Activated B cell treated with CpG ODN at 0.5 μM for 24 hours (primary cell): ENCODE data around the gene FBXW8. TPM values are rescaled to one million over a fixed set of nuclear protein-coding genes. Genes with fewer than 3 reads are reported as not detected.

Experiments used
- ATAC-seq: fragments of 200-7000 bp; cut with Tn5 transposase; one replicate; pipeline ENCODE4 v1.10.0; 2021; ENCODE audit warnings: low read depth, mild to moderate bottlenecking, moderate library complexity
- CTCF ChIA-PET: fragments of 350-600 bp; sonication (Branson Sonifier 250); formaldehyde crosslinking; loops from one replicate; lab custom pipeline; 2021; ENCODE audit warnings: antibody characterized with exemption; lab: Charles Lee
- POLR2A ChIA-PET: fragments of 350-600 bp; sonication (Branson Sonifier 250); formaldehyde crosslinking; loops from one replicate; lab custom pipeline; 2021; ENCODE audit warnings: antibody characterized with exemption; lab: Charles Lee
- DNase-seq: peaks from one replicate; pipeline ENCODE4 v3.0.0; 2022
- H3K27ac Mint-ChIP-seq: one replicate; pipeline ENCODE4 v1.8.0; 2020; ENCODE audit warnings: mixed read lengths
- H3K27me3 Mint-ChIP-seq: one replicate; pipeline ENCODE4 v1.8.0; 2021; ENCODE audit warnings: mixed read lengths
- H3K36me3 Mint-ChIP-seq: one replicate; pipeline ENCODE4 v1.8.0; 2021; ENCODE audit warnings: low read depth, mixed read lengths
- H3K4me1 Mint-ChIP-seq: one replicate; pipeline ENCODE4 v1.8.0; 2021; ENCODE audit warnings: mixed read lengths
- H3K4me3 Mint-ChIP-seq: one replicate; pipeline ENCODE4 v1.8.0; 2020; ENCODE audit warnings: mild to moderate bottlenecking, mixed read lengths
- H3K9me3 Mint-ChIP-seq: one replicate; pipeline ENCODE4 v1.8.0; 2020; ENCODE audit warnings: mixed read lengths
- intact Hi-C: fragments of 100-400 bp; cut with micrococcal nuclease; formaldehyde crosslinking; loops from one replicate; pipeline ENCODE4 v1.15.1; 2024
- total RNA-seq: library from RNA; stranded (reverse); gene quantifications from 2 replicates; pipeline ENCODE4 v1.2.3, GENCODE V29; 2022
- TF ChIP-seq, protein P1 (sequence below): fragments of 200-600 bp; IDR thresholded peaks from one replicate; pipeline ENCODE4 v1.8.0; 2022; ENCODE audit warnings: antibody characterized with exemption, mild to moderate bottlenecking

FBXW8 gene
- total RNA-seq, 1 donor from 2014 or later = 17.6 TPM

DNA sequence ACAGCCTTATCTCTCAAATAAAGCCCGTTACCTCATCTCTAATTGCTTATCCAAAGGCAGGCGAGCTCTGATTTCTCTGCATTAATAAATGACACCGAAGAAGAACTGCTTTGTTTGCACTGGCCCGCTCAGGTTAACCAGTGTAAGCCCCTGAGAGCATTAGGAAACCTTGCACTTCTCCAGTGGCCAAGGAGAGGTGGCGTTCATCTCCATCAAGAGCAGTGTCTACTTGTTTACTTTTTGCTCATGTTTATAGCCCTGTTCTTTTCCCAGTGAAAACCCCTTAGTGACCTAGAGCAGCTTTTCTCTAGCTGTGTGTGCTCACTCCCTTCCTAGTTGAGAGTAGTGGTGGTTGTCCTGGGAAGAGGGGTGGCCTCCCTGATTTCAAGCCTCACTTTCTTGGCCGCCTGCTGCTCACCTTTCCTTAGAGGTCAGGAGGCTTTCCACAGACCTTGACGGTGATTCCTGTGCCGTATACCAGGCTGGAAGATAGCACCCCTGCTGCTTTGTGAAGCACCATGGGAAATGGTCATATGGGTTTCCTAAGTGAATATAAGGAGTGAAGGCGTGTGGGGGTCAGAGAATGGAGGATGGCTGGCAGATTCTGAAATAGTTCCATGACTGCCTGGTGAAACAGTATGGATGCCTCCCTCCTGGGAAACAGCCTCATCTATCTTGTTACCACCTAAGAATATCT is 16.6 kb downstream of the FBXW8 start:
- CTCF ChIA-PET = no interaction called here
- intact Hi-C loops = no loop called here
- peaks cover 34% of the 10 kb centered on the region for H3K4me1 Mint-ChIP-seq

DNA sequence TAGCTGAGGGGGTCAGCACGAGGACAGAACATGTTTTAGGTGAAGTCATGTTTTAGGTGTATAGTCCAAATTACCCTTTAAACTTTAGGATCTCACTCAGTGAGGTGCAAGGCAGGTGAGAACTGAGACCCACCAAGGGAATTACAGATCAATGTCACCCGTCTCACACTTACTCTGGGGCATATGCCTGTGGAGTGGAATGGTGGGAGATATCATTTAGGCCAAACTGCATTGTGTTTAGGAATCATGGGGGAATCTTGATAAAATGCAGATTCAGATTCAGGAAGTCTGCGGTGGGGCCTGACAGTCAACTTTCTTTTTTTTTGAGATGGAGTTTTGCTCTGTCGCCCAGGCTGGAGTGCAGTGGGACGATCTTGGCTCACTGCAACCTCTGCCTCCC is 17.8 kb downstream of the FBXW8 start:
- ATAC-seq (no peak), DNase-seq (no peak)
- H3K36me3 Mint-ChIP-seq = peaks cover 45% of the 10 kb centered on the region
- TF ChIP-seq, protein P1, sequence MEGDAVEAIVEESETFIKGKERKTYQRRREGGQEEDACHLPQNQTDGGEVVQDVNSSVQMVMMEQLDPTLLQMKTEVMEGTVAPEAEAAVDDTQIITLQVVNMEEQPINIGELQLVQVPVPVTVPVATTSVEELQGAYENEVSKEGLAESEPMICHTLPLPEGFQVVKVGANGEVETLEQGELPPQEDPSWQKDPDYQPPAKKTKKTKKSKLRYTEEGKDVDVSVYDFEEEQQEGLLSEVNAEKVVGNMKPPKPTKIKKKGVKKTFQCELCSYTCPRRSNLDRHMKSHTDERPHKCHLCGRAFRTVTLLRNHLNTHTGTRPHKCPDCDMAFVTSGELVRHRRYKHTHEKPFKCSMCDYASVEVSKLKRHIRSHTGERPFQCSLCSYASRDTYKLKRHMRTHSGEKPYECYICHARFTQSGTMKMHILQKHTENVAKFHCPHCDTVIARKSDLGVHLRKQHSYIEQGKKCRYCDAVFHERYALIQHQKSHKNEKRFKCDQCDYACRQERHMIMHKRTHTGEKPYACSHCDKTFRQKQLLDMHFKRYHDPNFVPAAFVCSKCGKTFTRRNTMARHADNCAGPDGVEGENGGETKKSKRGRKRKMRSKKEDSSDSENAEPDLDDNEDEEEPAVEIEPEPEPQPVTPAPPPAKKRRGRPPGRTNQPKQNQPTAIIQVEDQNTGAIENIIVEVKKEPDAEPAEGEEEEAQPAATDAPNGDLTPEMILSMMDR = no peak
- ChIA-PET CTCF (no interaction called here), POLR2A (no interaction called here)
- H3K27me3 Mint-ChIP-seq = no peaks in the 10 kb centered on the region
- peaks cover 30% of the 10 kb centered on the region for H3K4me1 Mint-ChIP-seq
- H3K27ac Mint-ChIP-seq = no peak overlapping the region
- intact Hi-C loops = no loop called here
- no peaks in the 10 kb centered on the region for H3K9me3 Mint-ChIP-seq
- H3K4me3 Mint-ChIP-seq = no peak overlapping the region

More for the DNA sequence above, 16.6 kb downstream of the FBXW8 start:
- DNase-seq (no peak), ATAC-seq (no peak)
- POLR2A ChIA-PET = no interaction called here
- Mint-ChIP-seq H3K27me3 (no peaks in the 10 kb centered on the region), H3K4me3 (no peak overlapping the region), H3K36me3 (peaks cover 45% of the 10 kb centered on the region), H3K9me3 (no peaks in the 10 kb centered on the region), H3K27ac (no peak overlapping the region)
- TF ChIP-seq, protein P1 = no peak

DNA sequence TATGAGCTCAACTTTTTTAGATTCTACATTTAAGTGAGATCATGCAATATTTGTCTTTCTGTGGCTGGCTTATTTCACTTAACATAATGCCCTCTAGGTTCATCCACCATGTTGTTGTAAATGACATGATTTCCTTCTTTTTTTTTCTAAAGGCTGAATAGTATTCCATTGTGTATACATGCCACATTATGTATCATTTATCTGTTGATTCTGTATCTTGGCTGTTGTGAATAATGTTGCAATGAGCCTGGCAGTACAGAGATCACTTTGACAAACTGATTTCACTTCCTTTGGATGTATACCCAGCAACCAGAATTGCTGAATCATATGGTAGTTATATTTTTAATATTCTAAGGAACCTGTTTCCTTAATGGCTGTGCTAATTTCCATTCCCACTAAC is 19.1 kb downstream of the FBXW8 start:
- no peak overlapping the region for H3K27ac Mint-ChIP-seq
- H3K4me3 Mint-ChIP-seq = no peak overlapping the region
- ATAC-seq = no peak
- H3K36me3 Mint-ChIP-seq = peaks cover 55% of the 10 kb centered on the region
- no peak for DNase-seq
- H3K27me3 Mint-ChIP-seq = no peaks in the 10 kb centered on the region
- TF ChIP-seq, protein P1 = no peak
- ChIA-PET CTCF (no interaction called here), POLR2A (no interaction called here)
- intact Hi-C loops = no loop called here
- no peaks in the 10 kb centered on the region for H3K9me3 Mint-ChIP-seq
- H3K4me1 Mint-ChIP-seq = peaks cover 20% of the 10 kb centered on the region

DNA sequence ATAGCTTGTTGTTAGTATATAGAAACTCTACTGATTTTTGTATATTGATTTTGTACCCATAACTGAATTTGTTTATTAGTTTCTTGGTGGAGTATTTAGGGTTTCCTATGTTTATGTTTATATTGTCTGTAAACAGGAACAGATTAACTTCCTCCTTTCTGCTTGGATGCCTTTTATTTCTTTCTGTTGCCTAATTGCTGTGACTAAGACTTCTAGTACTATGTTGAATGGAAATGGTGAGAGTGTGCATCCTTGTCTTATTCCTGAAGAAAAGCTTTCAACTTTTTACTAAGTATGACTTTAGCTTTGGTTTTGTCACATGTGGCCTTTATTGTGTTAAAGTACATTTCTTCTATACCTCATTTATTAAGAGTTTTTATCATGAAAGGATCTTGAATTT is 20.9 kb downstream of the FBXW8 start:
- POLR2A ChIA-PET = no interaction called here
- Mint-ChIP-seq H3K9me3 (no peaks in the 10 kb centered on the region), H3K4me3 (no peak overlapping the region), H3K4me1 (peaks cover 11% of the 10 kb centered on the region), H3K27me3 (no peaks in the 10 kb centered on the region), H3K36me3 (peaks cover 64% of the 10 kb centered on the region), H3K27ac (no peak overlapping the region)
- CTCF ChIA-PET = no interaction called here
- no peak for DNase-seq
- intact Hi-C loops = no loop called here
- no peak for ATAC-seq
- TF ChIP-seq, protein P1 = no peak

DNA sequence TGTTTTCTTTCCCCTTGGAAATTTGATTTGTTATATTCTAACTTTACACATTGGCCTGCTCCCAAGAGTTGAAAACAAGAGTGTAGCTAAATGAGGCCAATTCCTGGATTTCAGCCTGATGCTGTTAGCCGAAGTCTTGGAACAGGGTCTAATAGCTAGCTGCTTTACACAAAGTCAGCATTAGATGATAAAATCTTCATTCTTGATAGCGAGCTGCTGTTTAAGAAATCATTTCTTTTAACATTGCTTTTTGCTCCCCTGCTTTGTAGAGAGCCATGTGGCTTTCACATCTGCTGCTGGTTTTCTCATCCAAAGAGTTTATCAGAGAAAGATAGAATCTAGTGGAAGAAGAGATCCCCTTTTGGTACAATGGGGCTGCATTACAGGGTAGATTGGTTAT is 22.3 kb downstream of the FBXW8 start:
- Mint-ChIP-seq H3K36me3 (peaks cover 66% of the 10 kb centered on the region), H3K27me3 (no peaks in the 10 kb centered on the region), H3K9me3 (no peaks in the 10 kb centered on the region), H3K4me1 (peaks cover 11% of the 10 kb centered on the region), H3K4me3 (no peak overlapping the region), H3K27ac (no peak overlapping the region)
- TF ChIP-seq, protein P1 = no peak
- DNase-seq = no peak
- ChIA-PET POLR2A (no interaction called here), CTCF (no interaction called here)
- intact Hi-C loops = no loop called here
- no peak for ATAC-seq
